A172 (cell line): ENCODE measurements around the gene PDE5A. TPM values are rescaled to one million over a fixed set of nuclear protein-coding genes. Genes with fewer than 3 reads are reported as not detected.
"Not testable (repeated sequence)": the region's sequence is repeated elsewhere in the genome, so short reads cannot be mapped to it uniquely, and the experiment has no call there.

Experiments
- DNase-seq: peaks from one replicate; pipeline ENCODE4 v3.0.0-alpha.2; 2015; ENCODE audit warnings: low spot score
- total RNA-seq: library from RNA; depleted of rRNA; stranded (reverse); fragments of >200 nt; shearing (Covaris generic); gene quantifications from 2 replicates; pipeline ENCODE4 v1.2.3, GENCODE V29; 2014

The PDE5A gene
- total RNA-seq, 1 experiment from 2014 or later = 7.0 TPM

DNA sequence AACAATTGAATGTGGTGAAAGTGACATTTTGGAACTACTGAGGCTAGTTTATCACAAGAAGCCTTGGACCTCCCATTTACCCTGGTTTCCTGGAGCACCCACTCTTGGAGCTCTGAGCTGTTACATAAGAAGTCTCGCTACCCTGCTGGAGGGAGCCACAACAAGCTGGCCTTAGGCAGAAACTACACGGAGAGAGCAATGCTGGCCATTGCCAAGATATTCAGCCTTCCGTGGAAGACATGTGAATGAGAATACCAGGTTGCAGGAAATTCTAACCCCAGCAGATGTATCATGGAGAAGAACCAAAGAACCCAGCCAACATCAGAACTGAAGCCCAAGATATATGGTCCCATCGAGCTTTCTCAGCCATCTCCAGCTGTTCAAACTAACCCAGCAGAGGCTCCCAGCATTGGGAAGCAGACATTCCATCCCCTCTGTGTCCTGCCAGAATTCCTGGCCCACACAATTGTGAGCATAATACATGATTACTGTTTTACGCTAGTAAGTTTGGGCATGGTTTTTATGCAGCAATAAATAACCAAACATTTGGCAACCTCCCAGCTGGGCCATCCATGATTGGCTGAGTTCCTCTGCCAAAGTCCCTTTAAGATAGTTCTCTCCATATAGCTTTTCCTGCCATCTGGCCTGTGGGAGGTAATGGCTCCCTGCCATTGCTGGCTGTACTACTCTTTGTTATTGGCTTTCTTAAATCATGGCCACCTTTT, 17.9 kb upstream of the PDE5A start:
- no peak for DNase-seq

DNA sequence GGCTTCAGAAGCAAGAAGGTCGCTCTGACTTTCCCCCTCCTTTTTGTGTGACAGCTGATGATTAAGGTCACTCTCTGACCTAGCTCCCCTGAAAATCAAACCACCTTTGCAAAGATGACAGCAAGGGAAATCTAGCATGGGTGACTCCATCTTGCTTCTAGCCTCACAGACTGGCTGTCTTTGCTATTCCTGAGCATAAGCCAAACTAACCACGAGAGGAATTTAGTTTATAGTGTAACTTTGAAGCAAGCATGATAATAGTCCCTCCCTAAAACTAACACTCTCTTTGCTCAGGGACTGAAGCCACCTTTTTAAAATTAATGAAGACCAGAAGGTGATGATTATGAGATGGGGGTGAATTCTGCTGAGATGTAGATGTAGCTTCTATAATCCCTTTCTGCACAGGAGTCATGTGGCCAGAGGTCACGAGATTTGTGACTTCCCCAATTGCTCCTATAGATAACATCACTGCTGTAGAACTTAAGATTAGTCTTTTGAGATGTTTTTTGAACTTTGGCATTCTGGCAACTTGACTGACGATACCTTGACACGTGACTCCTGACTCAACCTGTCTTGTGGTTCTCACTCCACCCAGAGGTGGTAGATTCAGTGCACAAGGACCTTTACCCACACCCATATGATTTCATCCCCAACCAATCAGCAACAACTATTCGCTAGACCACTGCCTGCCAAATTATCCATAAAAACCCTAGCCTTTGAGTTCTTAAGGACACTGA, 14.9 kb upstream of the PDE5A start:
- no peak for DNase-seq

- DNase-seq = no peak
These were observed 13.2 kb upstream of the PDE5A start for GRCh38 chr4:119641765-119642164.

DNA sequence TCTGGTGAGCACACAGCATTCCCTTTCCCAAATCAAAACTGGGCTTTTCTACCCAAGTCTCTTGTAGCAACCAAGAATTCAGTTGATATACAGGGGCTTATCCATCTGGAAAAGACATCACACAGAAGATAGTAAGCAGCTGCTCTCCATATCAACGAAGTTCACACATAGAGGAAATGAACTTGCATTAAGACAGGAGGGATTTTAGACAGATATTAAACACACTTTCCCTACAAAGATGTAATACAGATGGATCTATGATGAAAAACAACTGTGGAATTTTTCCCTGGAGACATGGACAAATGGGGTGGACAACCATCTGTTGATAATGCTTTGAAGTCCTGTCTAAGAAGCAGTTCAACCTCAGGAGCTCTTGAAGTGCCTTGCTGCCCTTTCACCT, 9.8 kb upstream of the PDE5A start:
- no peak for DNase-seq

- not testable (repeated sequence) for DNase-seq
These were observed 8.2 kb upstream of the PDE5A start for GRCh38 chr4:119636851-119637250.

- DNase-seq = no peak
These were observed 3.6 kb upstream of the PDE5A start for GRCh38 chr4:119632216-119632615.

DNA sequence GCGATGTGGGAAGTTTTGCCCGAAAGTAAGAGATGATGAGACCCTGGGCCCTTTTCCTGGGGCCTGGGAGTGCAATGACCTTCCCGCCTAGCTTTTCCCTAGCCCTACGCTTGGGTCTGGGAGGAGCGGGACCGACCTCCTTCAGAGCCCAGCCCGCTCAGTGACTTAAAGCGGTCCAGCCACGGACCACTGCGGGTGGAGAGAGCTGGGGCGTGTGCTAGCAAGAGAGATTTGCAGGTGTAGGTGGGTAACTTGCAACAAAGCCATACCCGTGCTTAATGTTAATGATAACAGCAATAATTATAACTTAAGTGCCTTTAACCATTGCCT, 503 bp upstream of the PDE5A start:
- DNase-seq = no peak

GRCh38 chr4:119627267-119628255, 1.0 kb downstream of the PDE5A start:
- peak; percentile 21 for DNase-seq

DNA sequence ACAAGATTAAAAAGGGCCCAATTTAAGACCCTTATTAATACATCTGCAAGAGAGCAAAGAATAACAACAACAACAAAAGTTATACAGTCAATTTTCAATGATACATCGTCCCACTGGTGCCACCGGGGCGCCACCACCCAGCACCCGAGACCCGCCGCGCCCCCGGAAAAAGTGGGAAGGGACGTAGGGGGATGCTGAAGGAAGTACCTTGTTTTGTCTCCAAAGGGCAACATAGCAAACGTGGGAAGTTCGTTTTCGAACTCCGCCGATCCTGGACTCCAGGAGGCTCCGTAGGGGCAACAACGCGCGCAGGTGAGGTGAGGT, 1.7 kb downstream of the PDE5A start:
- no peak for DNase-seq

DNA sequence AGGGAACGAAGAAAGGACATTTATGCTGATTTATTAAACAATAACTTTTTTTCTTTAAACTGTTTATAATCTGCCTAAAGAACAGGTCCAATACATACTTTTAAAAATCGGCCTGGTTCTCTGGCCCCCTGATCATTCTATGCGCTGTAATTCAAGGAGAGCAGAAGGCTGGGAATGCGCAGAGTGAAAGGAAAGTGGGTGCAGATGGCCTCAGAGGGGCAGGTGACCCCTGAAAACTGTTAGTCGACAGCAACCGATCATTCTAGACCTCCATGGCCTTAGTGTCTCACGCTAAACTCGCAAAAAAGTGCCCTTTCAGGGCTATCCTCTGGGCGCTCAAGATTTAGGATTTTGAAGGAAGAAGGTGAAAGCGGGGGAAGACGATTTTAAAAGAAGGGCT, 2.2 kb downstream of the PDE5A start:
- DNase-seq = no peak

- DNase-seq = no peak
These were observed 2.8 kb downstream of the PDE5A start for GRCh38 chr4:119625761-119626160.

DNA sequence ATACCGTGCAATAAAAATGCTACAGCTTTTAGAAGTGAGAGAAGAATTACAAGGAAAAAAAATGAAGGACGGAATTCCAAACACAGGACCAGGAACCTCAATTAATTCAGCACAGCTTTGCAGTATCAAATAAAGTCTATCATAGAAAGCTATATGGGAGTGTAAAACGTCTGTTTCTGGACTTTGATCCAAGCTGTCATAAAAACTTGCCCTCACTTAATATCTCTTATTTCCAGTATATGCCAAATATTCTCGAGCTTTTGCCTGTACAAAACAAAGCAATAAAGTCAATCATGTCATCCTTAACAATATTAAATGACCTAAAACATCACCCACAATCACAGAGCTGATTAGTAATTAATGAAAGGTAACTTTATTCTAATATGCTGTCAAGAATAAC, 4.2 kb downstream of the PDE5A start:
- DNase-seq = no peak

DNA sequence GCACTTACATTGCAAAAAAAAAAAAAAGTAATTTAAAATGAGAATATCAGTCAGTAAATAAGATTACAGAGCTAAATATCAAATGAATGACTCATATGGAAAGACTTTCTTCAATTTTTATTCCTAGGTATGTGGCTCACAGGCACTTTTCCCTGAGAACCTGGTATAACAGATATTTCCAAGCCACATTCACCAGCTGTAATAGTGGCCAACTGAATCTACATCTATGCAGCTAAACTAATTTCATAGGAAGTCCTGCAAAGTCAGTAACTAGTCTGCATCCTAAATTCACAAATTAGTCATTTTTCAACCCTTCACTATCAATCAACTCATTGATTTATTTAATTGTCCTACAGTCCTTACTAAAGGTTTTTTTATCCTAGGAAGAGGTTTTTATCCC, 5.6 kb downstream of the PDE5A start:
- DNase-seq = peak; percentile 49

DNA sequence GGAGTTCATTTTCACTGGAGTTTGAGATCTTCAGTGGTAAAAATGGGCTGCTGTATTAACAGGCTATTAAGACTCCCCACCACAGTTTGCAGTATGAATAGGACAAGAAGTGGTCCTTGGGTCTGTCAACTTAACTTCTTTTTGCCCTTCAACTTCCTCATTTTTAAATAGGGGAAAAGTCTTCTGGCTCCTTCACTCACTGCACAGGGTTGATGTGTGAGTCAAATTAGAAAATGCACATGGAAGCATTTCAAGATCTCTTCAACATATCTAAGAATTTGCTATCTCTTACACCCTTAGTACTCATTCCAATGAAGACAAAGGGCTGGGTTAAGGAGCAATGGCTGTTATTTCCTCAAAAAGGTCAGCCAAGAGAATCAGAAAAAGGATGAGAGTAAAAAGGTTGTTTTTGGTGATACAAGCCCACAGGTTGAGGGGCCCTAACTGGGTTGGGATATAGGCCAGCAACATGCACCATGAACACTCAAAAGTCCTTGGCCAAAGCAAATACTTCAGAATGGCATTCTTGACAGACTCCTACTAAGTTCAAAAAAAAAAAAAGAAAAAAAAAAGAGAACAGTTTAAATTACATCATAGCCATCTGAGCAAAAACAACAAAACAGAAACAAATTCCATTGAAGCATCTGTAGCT, 13.4 kb downstream of the PDE5A start:
- no peak for DNase-seq

- no peak for DNase-seq
These were observed 24.3 kb downstream of the PDE5A start for GRCh38 chr4:119604266-119604665.

DNA sequence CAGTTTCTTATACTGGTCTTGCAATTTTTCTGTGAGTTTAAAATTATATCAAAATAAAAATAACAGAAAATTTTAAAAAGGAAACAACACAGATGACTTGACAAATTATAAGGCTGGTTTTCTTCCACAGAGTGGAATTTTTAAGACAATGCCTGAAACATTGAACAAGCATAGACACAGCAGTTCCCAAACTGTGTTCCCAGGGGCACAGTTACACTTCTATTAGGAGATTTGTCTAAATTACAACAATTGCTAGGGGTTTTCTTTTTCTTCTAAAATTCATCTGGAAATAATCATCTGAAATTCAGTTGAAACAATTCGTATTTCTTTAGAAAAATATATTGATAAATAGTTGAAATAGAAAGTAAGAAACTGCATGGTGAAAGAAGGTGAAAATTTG, 26.2 kb downstream of the PDE5A start:
- DNase-seq = no peak

- DNase-seq = no peak
These were observed 30.1 kb downstream of the PDE5A start for GRCh38 chr4:119598521-119598920.

DNA sequence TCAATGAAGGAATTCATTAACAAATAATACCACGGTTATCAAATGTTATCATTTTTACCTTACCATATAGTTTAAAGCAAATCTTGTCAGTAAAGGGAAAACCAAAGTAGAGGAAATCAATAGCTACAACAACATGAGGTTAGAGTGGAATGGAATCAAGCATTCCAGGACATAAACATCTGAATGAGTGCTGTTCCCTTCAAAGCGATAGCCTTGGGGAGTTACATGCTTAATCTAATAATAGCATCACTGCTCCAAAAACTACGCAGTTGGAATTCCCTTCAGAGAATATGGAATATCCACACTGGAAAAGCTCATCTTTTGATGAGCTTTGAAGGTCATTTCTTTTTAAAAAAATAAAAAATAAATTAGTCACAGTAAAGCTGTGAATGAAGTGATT, 31.2 kb downstream of the PDE5A start:
- no peak for DNase-seq

DNA sequence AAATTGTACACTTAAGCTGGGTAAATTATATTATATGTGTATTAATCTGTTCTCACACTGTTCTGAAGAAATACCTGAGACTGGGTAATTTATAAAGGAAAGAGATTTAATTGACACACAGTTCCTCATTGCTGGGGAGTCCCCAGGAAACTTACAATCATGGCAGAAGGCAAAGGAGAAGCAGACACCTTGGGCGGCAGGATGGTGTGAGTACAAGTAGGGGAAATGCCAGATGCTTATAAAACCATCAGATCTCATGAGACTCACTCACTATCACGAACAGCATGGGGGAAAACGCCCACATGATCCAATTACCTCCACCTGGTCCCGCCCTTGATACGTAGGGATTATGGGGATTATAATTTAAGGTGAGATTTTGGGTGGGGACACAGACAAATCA, 34.9 kb downstream of the PDE5A start:
- no peak for DNase-seq

DNA sequence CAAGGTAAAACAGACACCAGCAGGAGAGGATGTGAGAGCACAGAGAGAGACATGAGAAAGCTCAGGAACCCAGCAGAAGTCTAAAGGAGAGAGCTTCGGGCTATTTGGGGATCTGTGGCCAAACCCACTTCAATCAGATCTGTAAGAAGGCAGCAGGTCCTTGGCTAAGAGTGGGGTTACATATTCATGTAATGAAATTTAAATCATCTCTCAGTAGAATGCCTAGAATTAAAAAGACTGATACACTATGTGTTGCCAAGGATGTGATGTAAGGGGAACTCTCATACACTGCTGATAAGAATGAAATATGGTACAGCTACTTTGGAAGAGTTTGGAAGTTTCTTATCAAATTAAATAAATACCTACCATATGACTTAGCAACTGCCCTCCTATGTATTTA, 35.8 kb downstream of the PDE5A start:
- DNase-seq = no peak

DNA sequence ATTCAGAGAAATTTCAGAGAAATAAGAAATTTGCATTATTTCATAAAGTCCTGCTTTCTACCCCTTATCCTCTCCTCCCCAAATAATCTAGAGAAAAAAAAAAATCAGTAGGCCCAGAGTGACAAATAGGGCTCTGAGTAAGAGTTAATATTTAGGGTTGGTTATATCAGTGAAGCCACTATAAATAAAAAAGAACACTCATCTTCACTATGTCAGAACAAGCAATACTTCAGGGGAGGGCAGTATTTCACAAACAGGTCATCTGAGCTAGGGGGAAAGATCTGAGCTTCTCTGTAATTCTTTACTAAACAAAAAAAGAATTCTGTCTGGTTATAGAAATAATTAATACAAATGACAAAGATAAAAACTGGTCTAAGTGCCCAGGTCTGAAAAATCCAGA, 39.4 kb downstream of the PDE5A start:
- DNase-seq = no peak

DNA sequence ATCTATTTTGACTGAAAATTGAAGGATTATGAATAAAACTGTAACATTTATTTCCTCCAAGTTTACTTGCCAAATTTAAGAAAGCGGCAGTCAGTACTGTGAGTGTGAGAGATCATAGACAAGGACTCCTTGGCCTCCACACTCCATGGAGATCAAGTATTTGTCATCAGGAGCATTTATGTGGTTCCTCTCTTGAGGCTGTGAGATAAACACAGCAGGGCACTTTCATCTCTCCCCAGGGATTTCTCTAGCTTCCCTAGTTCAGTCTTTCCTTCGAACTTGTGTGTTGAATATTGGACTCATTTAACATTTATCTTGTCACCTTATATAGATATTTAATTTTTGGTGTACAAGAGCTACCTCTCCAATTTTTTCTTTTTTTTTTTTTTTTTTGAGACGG, 40.8 kb downstream of the PDE5A start:
- no peak for DNase-seq
